Nucleus accumbens (tissue), 56 donors: ENCODE data around the gene SRBD1.

ENCODE experiments used
- DNase-seq, 56 donors: peaks; one replicate each; lab custom pipeline; 2025; lab: John Stamatoyannopoulos, UW

Gene SRBD1

GRCh38 chr2:45611020-45611859 lies at the start of gene SRBD1:
SRBD1 (minus strand) TSS chr2:45611267; CDS start chr2:45605441, 5,826 bp downstream.
- peak; percentile 12 to 96 (median 87) for DNase-seq

DNA sequence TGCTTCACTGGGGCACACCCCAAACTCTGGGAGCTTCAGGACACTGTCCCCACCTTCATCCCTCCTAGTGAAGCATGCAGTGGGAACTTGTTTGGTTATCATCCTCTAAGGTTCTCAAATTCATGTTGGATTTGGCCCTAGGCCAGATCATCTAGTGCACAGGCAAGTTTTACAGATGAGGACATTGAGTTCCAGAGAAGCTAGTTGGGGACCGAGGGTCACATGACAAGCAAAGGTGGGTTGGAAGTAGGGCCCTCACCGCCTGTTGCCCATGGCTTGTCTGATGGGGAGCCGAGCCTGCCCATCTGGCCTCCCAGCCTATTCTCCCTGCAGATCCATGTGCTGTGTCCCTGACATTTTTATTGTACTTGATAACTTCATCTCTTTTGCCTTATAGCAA lies 43.2 kb upstream of the SRBD1 start:
- DNase-seq, result no peak

- DNase-seq, result no peak
Observed at GRCh38 chr2:45653122-45653913, 42.3 kb upstream of the SRBD1 start.

DNA sequence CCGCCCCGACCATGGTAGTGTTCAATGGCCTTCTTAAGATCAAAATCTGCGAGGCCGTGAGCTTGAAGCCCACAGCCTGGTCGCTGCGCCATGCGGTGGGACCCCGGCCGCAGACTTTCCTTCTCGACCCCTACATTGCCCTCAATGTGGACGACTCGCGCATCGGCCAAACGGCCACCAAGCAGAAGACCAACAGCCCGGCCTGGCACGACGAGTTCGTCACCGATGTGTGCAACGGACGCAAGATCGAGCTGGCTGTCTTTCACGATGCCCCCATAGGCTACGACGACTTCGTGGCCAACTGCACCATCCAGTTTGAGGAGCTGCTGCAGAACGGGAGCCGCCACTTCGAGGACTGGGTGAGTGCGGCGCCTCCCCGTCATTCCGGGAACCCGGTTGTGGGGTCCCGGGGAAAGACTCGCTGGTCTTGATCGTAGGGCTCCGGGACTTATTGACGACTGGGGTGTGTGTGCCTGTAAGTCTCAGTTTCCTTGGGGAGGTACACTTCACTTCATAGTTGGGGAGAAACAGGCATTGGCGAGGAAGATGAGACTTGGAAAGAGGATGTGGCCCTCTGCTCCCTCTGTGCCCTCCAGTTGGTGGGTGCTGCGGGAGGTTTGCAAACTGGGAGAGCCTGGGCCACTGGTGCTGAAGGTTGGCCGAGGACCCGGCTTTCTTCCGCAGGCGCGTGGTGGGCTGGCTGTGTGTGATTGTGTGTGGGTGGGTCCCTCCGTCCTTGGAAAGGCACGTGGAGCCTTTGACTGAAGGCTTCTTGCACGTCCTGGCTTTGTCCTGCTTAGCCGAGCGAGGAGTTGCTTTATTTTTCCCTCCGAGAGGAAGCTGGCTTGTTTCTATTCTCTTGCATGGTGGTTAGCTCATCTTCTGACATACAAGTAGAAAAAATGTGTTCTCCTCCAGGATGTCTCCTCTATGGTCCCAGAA lies 41.3 kb upstream of the SRBD1 start:
- peak in 31 of 56 donors; percentile 9 to 62 (median 35) for DNase-seq

- peak in 41 of 56 donors; percentile 26 to 79 (median 58) for DNase-seq
Observed at GRCh38 chr2:45651415-45652089, 40.5 kb upstream of the SRBD1 start, which contains the start of gene PRKCE. PRKCE (plus strand) TSS chr2:45651675.

DNA sequence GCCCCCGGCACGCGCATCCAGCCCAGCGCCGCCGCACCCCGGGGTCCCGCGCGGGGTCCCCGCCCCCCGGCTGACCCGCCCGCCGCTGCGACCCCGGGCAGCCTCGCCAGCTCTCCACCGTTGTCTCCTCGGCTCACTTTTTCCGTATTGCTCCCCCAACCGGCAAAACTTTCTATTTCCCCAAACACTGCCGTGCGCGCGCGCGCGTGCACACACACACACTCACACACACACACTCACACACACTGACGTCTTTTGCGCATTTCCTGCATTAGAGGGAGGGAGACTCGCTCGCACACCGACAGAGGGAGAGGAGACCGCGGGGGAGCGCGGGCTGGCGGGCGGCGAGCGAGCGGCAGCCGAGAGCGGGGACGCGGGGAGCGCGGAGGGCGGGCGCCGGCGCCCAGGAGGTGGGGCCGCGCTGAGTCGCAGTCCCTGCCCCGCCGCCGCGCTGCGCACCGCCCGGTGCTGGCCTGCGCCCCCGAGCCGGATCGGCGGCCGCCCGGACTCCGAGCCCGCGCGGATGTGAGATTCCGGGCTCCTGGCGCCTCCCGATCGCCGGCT lies 39.9 kb upstream of the SRBD1 start:
- peak; percentile 55 to 96 (median 89) for DNase-seq

- peak in 50 of 56 donors; percentile 8 to 85 (median 56) for DNase-seq
Observed at GRCh38 chr2:45649858-45650811, 39.1 kb upstream of the SRBD1 start.

DNA sequence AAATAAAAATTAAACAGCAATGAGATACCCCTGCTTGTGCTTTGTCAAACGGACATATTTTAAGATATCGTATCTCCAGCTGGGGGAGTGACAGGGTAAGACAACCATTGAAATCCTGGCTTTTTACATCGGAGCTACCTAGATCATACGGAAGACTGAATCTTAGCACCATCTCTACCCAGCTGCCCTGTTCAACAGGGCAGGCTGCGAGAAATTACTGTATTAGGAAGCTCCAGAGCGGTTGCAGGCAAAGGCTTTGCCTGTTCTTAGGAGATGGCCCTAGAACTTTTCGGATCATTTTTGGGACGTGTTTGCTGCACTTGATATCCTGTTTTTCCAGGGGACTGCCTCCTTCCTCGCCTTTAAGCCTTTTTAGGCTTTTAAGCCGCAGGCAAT lies 38.4 kb upstream of the SRBD1 start:
- peak in 1 of 56 donors; percentile 32 for DNase-seq

DNA sequence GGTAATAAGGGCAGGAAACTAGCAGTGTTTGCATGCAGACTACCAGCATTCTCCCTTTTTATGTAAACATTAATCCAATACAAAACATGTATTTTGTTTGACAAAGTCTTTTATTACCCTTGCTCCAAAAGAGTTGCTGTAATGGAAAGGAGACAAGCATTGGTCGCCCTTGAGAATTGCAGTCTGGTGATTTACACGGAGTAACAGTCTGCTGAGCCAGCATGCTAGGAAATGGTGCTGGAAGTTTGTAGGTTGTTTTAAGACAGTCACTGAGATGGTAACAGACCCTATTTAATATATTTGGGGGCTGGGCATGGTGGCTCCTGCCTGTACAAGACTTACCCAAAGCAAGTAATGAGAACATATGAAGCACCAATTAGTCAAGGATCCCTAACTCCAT lies 37.6 kb upstream of the SRBD1 start:
- no peak for DNase-seq

DNA sequence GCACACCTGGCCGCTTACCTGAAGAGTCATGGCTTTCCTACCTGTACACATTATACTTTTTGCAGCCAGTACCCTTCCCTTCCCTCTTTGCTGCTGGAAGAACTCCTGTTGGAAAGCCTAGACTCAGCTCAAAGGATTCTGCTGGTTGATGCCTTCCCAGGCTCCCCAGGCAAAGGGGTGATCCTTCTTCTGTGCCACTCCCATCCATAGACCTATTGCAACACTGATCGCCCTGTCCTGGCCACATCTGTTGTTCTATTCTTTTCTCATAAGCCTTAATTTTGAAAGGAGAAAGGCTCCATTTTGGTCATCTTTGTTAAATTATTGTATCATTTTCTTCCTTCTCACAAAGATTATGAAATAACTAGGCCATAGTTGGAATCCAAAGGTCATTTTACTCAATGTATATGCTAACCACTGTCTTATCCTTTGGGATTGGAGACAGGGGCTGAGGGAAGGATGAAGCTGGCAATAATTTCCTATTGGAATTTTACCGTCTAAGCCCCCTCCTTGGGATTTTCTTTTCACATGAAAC lies 37.0 kb upstream of the SRBD1 start:
- DNase-seq, result no peak

DNA sequence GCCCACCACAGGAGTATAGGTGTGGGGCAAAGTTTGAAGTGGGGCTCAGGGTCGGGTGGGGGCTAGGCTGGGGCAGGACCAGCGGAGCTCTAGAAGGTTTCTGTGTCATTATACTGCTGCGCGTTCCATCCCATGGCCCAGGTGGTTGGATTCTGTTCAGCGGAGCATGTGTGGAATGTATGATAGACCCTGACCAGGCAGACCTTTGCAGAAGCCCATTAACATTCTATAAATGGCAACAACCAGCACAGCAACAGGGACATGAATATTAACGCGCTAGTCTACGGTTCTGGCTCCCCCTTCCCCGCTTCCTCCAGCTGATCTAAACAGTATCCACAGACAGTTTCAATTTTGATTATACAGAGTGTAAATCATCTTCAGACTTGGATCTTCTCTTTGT lies 36.3 kb upstream of the SRBD1 start:
- no peak for DNase-seq

GRCh38 chr2:45646289-45646688 lies 35.2 kb upstream of the SRBD1 start:
- no peak for DNase-seq

GRCh38 chr2:45643543-45644542 lies 32.8 kb upstream of the SRBD1 start:
- peak in 43 of 56 donors; percentile 13 to 78 (median 43) for DNase-seq

- DNase-seq, result no peak
Observed at GRCh38 chr2:45643095-45643494, 32.0 kb upstream of the SRBD1 start.

DNA sequence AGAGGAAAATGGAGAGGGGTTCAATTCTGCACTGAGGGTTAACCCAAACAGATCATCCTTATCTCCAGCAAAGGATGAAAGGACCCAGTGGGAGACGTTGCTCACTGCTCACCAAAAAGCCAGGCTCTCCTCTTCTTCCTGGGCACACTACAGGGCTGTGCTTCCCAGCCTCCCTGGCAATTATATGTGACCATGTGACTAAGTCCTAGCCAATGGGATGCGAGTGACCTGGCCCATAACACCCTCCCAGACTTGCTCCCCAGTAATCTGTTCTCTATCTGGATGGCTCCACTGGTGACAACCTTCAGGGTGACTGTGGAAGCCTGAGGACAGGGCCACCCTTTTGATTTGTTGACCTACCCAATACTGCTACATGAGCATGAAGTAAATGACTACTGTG lies 29.5 kb upstream of the SRBD1 start:
- DNase-seq, result no peak

DNA sequence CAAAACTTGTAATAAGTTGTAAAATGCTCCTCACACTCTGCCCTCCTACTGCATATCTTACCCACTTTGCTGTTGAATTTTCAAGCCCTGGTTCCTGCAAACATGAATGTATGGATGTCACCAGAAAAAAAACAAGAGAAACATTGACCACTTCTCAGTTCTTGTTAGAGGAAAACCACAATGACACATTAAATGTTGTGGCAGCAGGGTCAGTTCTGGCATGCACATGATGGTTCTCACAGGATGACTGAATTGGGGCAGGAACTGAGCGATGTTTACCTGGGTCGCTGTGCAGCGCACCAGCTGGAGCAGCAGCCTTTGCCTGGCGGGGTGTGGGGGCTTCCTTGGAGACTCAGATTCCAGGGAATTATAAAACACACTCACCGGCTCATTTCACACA lies 26.4 kb upstream of the SRBD1 start:
- no peak for DNase-seq

DNA sequence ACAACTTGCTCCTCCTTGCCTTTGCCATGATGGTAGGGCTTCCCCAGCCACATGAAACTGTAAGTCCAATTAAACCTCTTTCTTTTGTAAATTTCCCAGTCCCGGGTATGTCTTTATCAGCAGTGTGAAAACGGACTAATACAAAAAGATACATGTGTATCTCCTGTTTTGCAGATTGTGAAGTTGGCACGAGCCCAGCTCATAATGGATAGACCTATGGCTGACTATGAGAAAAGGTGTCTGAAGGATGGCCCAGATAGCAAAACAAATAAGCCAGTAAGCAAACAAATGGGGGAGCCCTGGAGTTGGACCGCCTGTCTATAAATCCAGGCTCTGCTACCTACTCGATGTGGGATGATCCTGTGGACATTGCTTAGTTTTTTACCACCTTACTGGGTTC lies 24.9 kb upstream of the SRBD1 start:
- no peak for DNase-seq
